ENCODE data around the gene SYVN1. TPM values are rescaled to one million over a fixed set of nuclear protein-coding genes. Genes with fewer than 3 reads are reported as not detected.
A peak's percentile ranks its signal among the peaks of the same experiment; 100 is the strongest.
"Not testable (repeated sequence)": the region's sequence is repeated elsewhere in the genome, so short reads cannot be mapped to it uniquely, and the experiment has no call there.

The SYVN1 gene
- total RNA-seq, 1 experiment from 2014 or later: 45.9 TPM

DNA sequence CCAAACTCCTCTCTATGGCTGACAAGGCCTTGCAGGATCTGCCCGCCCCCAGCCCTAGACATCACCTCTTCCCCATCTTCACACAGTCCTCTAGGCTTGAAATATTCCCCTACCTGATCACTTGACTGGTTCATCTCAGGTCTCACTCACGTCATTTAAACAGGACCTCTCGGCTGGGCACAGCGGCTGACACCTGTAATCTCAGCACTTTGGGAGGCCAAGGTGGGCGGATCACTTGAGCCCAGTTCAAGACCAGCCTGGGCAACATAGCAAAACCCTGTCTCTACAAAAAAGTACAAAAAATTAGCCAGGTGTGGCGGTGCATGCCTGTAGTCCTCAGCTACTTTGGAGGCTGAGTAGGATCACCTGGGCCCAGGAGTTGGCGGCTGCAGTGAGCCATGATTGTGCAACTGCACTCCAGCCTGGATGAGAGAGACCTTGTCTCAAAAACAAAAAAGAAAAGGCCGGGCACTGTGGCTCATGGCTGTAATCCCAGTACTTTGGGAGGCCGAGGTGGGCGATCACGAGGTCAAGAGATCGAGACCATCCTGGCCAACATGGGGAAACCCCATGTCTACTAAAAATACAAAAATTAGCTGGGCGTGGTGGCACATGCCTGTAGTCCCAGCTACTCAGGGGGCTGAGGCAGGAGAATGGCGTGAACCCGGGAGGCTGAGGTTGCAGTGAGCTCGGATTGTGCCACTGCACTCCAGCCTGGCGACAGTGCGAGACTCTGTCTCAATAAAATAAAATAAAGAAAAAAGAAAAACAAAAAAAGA lies 15.2 kb downstream of the SYVN1 start:
- H3K4me3 ChIP-seq (replicated peaks in 1 of 2; ENCODE audit: low read depth in 1 of 2, low read length in 2 of 2); CTCF ChIA-PET; DNase-seq (ENCODE audit: low read depth, low spot score); H4K20me1 ChIP-seq (ENCODE audit: insufficient read depth); H3K9ac ChIP-seq (ENCODE audit: low read length); H2AFZ ChIP-seq (ENCODE audit: low read depth, low read length, poor library complexity, severe bottlenecking); ATAC-seq; H3K9me3 ChIP-seq (ENCODE audit: control insufficient read depth in 1 of 2, insufficient read depth in 1 of 2, low read depth in 1 of 2, low read length in 2 of 2); RAD21 ChIA-PET (ENCODE audit: low non-redundant PET in 1 of 2, low total read pairs in 2 of 2, uncharacterized antibody in 2 of 2, unreplicated experiment in 2 of 2); H3K9me2 ChIP-seq (ENCODE audit: insufficient read depth); H3K27me3 ChIP-seq (ENCODE audit: insufficient read depth, low read length); H3K4me2 ChIP-seq (ENCODE audit: low read length); BruUV-seq (replicated peaks): not testable (repeated sequence)
- intact Hi-C loops (cut with micrococcal nuclease): loop anchor here (5.0 to 10.0 kb wide), 3 partner anchors 107 to 332 kb away; partner anchors contain the start of genes ARL2 and ATG2A
- Histone ChIP-seq H3K79me2 (ENCODE audit: insufficient read depth, low read length) (peaks cover 69% of the 10 kb centered on the region), H3K36me3 (ENCODE audit: control insufficient read depth in 1 of 2, insufficient read depth in 2 of 2, low read length in 2 of 2) (peaks cover 10 to 45% of the 10 kb centered on the region in 2 experiments), H3K27ac (ENCODE audit: low read depth, low read length) (0 out of 2 replicates have a peak overlapping the region, but pooled peaks have one; percentile 20), H3K4me1 (ENCODE audit: control insufficient read depth in 1 of 2, insufficient read depth in 2 of 2, low read length in 2 of 2) (peaks cover 16 to 37% of the 10 kb centered on the region in 2 experiments; a peak in 3 of 4 replicates)
- peak; percentile 37; the same call in 1 of the 2 replicates for TF ChIP-seq POLR2AphosphoS5 (IDR thresholded peaks at IDR 0.05; ENCODE audit: low read depth, low read length)
- POLR2A ChIA-PET: interaction anchor here (1.7 kb wide), 1 partner anchor 16 kb away, joined by 5 read pairs; no protein-coding TSS in a partner anchor

DNA sequence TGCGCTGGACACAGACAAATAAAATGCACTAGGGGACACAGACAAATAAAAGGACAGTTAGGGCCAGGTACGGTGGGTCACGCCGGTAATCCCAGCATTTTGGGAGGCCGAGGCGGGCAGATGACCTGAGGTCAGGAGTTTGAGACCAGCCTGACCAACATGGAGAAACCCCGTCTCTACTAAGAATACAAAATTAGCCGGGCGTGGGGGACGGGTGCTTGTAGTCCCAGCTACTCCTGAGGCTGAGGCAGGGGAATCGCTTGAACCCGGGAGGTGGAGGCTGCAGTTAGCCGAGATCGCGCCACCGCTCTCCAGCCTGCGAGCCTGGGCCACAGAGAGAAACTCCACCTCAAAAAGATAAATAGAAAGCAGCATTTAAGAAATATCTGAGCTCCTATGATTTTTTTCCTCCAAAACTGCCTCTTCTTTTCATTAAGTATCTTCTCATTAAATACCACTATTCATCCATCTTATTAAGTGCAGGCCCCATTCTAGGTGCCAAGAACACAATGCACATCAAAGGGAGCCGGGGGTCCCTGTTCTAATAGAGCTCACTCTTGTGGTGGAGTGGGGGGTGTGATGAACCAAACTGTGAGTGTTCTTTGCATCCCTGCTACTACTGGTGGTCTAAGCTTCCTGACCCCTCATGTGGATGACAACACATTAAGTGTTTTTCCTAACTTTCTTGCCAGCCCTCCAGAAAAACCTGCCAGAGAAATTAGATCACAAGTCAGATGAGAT lies 16.1 kb downstream of the SYVN1 start:
- H3K36me3 ChIP-seq (ENCODE audit: control insufficient read depth in 1 of 2, insufficient read depth in 2 of 2, low read length in 2 of 2): peaks cover 10 to 43% of the 10 kb centered on the region in 2 experiments
- no peaks in the 10 kb centered on the region for H3K27me3 ChIP-seq (ENCODE audit: insufficient read depth, low read length)
- H3K27ac ChIP-seq (ENCODE audit: low read depth, low read length): peak overlapping the region; percentile 20; the same call in 1 of the 2 replicates
- H3K9me3 ChIP-seq (ENCODE audit: control insufficient read depth in 1 of 2, insufficient read depth in 1 of 2, low read depth in 1 of 2, low read length in 2 of 2): no peaks in the 10 kb centered on the region
- DNase-seq (ENCODE audit: low read depth, low spot score) (no peak), ATAC-seq (no peak)
- peaks cover 17 to 41% of the 10 kb centered on the region in 2 experiments; a peak in 3 of 4 replicates for H3K4me1 ChIP-seq (ENCODE audit: control insufficient read depth in 1 of 2, insufficient read depth in 2 of 2, low read length in 2 of 2)
- TF ChIP-seq, protein P1, sequence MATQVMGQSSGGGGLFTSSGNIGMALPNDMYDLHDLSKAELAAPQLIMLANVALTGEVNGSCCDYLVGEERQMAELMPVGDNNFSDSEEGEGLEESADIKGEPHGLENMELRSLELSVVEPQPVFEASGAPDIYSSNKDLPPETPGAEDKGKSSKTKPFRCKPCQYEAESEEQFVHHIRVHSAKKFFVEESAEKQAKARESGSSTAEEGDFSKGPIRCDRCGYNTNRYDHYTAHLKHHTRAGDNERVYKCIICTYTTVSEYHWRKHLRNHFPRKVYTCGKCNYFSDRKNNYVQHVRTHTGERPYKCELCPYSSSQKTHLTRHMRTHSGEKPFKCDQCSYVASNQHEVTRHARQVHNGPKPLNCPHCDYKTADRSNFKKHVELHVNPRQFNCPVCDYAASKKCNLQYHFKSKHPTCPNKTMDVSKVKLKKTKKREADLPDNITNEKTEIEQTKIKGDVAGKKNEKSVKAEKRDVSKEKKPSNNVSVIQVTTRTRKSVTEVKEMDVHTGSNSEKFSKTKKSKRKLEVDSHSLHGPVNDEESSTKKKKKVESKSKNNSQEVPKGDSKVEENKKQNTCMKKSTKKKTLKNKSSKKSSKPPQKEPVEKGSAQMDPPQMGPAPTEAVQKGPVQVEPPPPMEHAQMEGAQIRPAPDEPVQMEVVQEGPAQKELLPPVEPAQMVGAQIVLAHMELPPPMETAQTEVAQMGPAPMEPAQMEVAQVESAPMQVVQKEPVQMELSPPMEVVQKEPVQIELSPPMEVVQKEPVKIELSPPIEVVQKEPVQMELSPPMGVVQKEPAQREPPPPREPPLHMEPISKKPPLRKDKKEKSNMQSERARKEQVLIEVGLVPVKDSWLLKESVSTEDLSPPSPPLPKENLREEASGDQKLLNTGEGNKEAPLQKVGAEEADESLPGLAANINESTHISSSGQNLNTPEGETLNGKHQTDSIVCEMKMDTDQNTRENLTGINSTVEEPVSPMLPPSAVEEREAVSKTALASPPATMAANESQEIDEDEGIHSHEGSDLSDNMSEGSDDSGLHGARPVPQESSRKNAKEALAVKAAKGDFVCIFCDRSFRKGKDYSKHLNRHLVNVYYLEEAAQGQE (IDR thresholded peaks at IDR 0.05; ENCODE audit: low read depth): no peak
- TF ChIP-seq SP1 (IDR thresholded peaks at IDR 0.05; ENCODE audit: low read depth): no peak
- TF ChIP-seq FOSL1 (IDR thresholded peaks at IDR 0.05; ENCODE audit: low read depth): no peak
- no peak for TF ChIP-seq ZNF274 (IDR thresholded peaks at IDR 0.05; ENCODE audit: low read depth, low read length)
- TF ChIP-seq POLR2A (IDR thresholded peaks at IDR 0.05; ENCODE audit: borderline replicate concordance, extremely low read depth, insufficient read depth, insufficient read length): no peak
- TF ChIP-seq, protein P2, sequence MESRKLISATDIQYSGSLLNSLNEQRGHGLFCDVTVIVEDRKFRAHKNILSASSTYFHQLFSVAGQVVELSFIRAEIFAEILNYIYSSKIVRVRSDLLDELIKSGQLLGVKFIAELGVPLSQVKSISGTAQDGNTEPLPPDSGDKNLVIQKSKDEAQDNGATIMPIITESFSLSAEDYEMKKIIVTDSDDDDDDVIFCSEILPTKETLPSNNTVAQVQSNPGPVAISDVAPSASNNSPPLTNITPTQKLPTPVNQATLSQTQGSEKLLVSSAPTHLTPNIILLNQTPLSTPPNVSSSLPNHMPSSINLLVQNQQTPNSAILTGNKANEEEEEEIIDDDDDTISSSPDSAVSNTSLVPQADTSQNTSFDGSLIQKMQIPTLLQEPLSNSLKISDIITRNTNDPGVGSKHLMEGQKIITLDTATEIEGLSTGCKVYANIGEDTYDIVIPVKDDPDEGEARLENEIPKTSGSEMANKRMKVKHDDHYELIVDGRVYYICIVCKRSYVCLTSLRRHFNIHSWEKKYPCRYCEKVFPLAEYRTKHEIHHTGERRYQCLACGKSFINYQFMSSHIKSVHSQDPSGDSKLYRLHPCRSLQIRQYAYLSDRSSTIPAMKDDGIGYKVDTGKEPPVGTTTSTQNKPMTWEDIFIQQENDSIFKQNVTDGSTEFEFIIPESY (IDR thresholded peaks at IDR 0.05; ENCODE audit: extremely low read depth, insufficient replicate concordance, low read length): no peak
- TF ChIP-seq CEBPB (IDR thresholded peaks at IDR 0.05; ENCODE audit: low read depth): no peak
- TF ChIP-seq EGR1 (IDR thresholded peaks at IDR 0.05; ENCODE audit: low read depth): no peak
- 0 out of 4 replicates have a peak overlapping the region, but pooled peaks of 1 of the 2 experiments have one; percentile 16 for H3K4me3 ChIP-seq (replicated peaks in 1 of 2; ENCODE audit: low read depth in 1 of 2, low read length in 2 of 2)
- H3K9ac ChIP-seq (ENCODE audit: low read length): no peak overlapping the region
- ChIA-PET RAD21 (ENCODE audit: low non-redundant PET in 1 of 2, low total read pairs in 2 of 2, uncharacterized antibody in 2 of 2, unreplicated experiment in 2 of 2) (interaction anchor here in 1 of 2 experiments (0.7 kb wide), 1 partner anchor 204 kb away, joined by 3 read pairs; no protein-coding TSS in a partner anchor), CTCF (interaction anchor here (1.0 to 1.4 kb wide), 3 partner anchors 16 to 274 kb away, joined by 4 to 6 read pairs (median 4); partner anchors contain the start of genes CDC42BPG and SYVN1), POLR2A (interaction anchor here (1.0 to 1.7 kb wide), 3 partner anchors 17 to 112 kb away, joined by 3 to 5 read pairs (median 3); partner anchors contain the start of gene SPDYC)
- no TSS peak for BruUV-seq (replicated peaks)
- no peaks in the 10 kb centered on the region; the same call in 1 of the 2 replicates for H4K20me1 ChIP-seq (ENCODE audit: insufficient read depth)
- H3K4me2 ChIP-seq (ENCODE audit: low read length): peak overlapping the region; percentile 25; the same call in 1 of the 2 replicates
- intact Hi-C loops (cut with micrococcal nuclease): loop anchor here (5.0 to 10.0 kb wide), 3 partner anchors 106 to 331 kb away; partner anchors contain the start of genes ARL2 and ATG2A
- no peak overlapping the region for H2AFZ ChIP-seq (ENCODE audit: low read depth, low read length, poor library complexity, severe bottlenecking)
- peaks cover 60% of the 10 kb centered on the region for H3K79me2 ChIP-seq (ENCODE audit: insufficient read depth, low read length)
- no peaks in the 10 kb centered on the region for H3K9me2 ChIP-seq (ENCODE audit: insufficient read depth)
